ENCODE results near the gene GIT1.

GIT1 gene

DNA sequence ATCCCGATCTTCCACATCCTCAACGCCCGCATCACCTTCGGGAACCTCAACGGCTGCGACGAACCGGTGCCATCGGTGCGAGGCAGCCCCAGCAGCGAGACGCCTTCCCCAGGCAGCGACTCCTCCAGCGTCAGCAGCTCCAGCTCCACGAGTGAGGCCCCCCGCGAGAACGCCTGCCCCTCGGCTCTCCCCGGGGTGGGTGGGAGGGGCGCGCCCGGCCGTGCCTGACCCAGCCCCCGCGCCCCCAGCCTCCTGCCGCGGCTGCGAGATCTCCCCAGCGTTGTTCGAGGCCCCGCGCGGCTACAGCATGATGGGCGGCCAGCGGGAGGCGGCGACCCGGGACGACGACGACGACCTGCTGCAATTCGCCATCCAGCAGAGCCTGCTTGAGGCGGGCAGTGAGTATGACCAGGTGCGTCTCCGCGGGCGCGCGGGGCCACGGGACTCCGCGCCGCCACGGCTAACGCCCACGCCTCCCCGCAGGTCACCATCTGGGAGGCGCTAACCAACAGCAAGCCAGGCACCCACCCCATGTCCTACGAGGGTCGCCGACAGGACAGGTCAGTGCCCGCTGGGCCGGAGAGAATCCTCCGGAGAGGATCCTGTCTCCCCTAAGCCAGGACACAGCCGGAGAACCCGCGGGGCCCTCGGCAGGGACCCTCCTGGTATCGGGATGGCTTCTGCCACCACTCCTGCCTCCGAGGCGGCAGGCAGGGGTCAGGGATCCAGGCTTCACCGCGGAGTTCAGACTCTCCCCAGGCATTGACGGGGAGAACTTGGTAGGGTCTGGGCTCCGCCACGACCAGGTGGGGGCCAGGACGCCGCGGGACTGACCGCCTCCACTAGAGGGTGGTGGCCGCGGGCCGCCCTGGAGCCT, 23.2 kb upstream of the GIT1 start:
- Mint-ChIP-seq H3K36me3 (peaks cover 2 to 3% of the 10 kb centered on the region in 2 donors), H3K4me3 (peak overlapping the region; percentile 61 to 68), H3K27ac (no peak overlapping the region), H3K4me1 (peaks cover 32 to 41% of the 10 kb centered on the region in 2 donors), H3K9me3 (no peaks in the 10 kb centered on the region), H3K27me3 (peaks cover 17 to 27% of the 10 kb centered on the region in 2 donors)
- DNase-seq: no peak
- ATAC-seq (replicated peaks): no peak

DNA sequence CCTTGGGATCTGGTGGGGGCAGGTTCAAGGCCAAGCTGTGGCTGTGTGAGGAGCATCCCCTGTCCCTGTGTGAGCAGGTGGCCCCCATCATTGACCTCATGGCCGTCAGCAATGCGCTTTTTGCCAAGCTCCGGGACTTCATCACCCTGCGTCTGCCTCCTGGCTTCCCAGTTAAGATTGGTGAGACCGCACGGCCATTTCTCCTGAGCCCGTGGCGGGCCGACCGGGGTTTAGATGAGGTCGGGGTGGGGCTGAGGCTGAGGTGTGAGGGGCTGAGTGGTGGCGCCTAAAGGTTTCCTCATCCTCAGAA, 22.6 kb upstream of the GIT1 start:
- H3K4me3 Mint-ChIP-seq: peak overlapping the region in 1 of 2 donors; percentile 19
- ATAC-seq (replicated peaks): no peak

DNA sequence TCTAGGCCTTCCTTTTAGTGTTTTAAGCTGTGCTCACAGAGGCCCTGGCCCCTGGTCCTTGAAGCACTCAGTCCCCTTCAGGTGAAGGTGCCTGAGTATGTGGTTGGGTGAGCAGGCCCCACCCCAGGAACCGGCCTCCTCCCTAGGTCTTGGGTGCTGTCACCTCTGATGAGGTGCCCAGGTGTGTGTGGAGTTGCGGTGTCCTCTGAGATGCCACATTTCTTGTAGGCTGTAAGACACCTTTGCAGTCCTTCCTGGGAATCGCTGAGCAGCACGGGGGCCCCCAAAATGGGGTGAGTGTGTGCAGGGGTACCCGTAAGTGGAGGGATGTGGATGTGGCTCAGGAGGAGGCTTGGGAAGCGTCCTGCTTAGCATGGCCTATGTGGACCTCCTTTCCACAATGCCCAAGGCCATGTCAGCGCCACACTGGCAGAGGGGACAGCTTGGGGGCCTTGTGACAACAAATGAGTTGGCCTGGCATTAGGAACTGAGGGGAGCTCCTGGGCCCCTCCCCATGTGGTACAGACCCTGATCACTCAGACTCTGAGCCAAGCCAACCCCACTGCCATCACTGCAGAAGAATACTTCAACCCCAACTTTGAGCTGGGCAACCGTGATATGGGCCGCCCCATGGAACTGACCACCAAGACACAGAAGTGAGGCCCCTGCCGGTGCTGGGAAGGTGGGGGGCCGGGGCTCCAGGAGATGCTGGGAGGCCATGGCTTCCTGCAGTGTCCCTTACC, 22.1 kb upstream of the GIT1 start:
- ATAC-seq (replicated peaks): no peak
- Mint-ChIP-seq H3K27ac (no peak overlapping the region), H3K27me3 (peaks cover 12 to 16% of the 10 kb centered on the region in 2 donors), H3K4me3 (no peak overlapping the region), H3K9me3 (no peaks in the 10 kb centered on the region), H3K4me1 (peaks cover 23 to 30% of the 10 kb centered on the region in 2 donors), H3K36me3 (peaks cover 2 to 3% of the 10 kb centered on the region in 2 donors)
- no peak for DNase-seq

More for the DNA sequence above, 22.6 kb upstream of the GIT1 start:
- H3K27ac Mint-ChIP-seq: no peak overlapping the region
- H3K4me1 Mint-ChIP-seq: peaks cover 28 to 35% of the 10 kb centered on the region in 2 donors
- H3K36me3 Mint-ChIP-seq: peaks cover 2 to 3% of the 10 kb centered on the region in 2 donors
- no peak for DNase-seq
- no peaks in the 10 kb centered on the region for H3K9me3 Mint-ChIP-seq
- peaks cover 15 to 22% of the 10 kb centered on the region in 2 donors for H3K27me3 Mint-ChIP-seq

- Mint-ChIP-seq H3K36me3 (peaks cover 2 to 3% of the 10 kb centered on the region in 2 donors), H3K27me3 (peaks cover 8 to 9% of the 10 kb centered on the region in 2 donors), H3K27ac (no peak overlapping the region), H3K4me3 (no peak overlapping the region), H3K9me3 (no peaks in the 10 kb centered on the region), H3K4me1 (peaks cover 14 to 19% of the 10 kb centered on the region in 2 donors)
- DNase-seq (no peak), ATAC-seq (replicated peaks) (no peak)
Measured at GRCh38 chr17:29610395-29610794, 20.9 kb upstream of the GIT1 start.

DNA sequence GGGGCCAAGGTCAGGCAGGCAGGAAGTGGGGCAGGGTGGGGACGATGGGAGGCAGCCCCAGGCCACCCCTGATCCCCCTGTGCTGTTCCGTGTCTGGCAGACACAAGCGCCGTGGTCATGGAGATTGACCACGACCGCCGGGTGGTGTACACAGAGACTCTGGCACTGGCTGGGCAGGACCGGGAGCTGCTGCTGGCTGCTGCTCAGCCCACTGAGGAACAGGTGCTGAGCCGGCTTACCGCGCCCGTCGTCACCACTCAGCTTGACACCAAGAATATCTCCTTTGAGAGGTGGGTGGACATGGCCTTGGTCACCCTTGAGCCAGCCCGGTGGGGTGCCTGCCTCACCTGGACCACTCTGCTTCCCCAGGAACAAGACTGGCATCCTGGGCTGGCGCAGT, 19.5 kb upstream of the GIT1 start:
- no peak for ATAC-seq (replicated peaks)
- Mint-ChIP-seq H3K9me3 (no peaks in the 10 kb centered on the region), H3K4me3 (no peak overlapping the region), H3K4me1 (peaks cover 3 to 5% of the 10 kb centered on the region in 2 donors), H3K36me3 (peaks cover 0 to 2% of the 10 kb centered on the region in 2 donors), H3K27ac (no peak overlapping the region), H3K27me3 (no peaks in the 10 kb centered on the region)
- DNase-seq: no peak

- H3K27ac Mint-ChIP-seq: no peak overlapping the region
- no peaks in the 10 kb centered on the region for H3K27me3 Mint-ChIP-seq
- no peak overlapping the region for H3K4me3 Mint-ChIP-seq
- DNase-seq (no peak), ATAC-seq (replicated peaks) (no peak)
- H3K9me3 Mint-ChIP-seq: no peaks in the 10 kb centered on the region
- no peaks in the 10 kb centered on the region for H3K4me1 Mint-ChIP-seq
- peaks cover 0 to 2% of the 10 kb centered on the region in 2 donors for H3K36me3 Mint-ChIP-seq
Measured at GRCh38 chr17:29607557-29608195, 18.2 kb upstream of the GIT1 start.

- H3K9me3 Mint-ChIP-seq: no peaks in the 10 kb centered on the region
- no peaks in the 10 kb centered on the region for H3K27me3 Mint-ChIP-seq
- DNase-seq (no peak), ATAC-seq (replicated peaks) (no peak)
- H3K36me3 Mint-ChIP-seq: no peaks in the 10 kb centered on the region
- peaks cover 5 to 12% of the 10 kb centered on the region in 2 donors for H3K4me1 Mint-ChIP-seq
- peak overlapping the region; percentile 20 for H3K27ac Mint-ChIP-seq
- no peak overlapping the region for H3K4me3 Mint-ChIP-seq
Measured at GRCh38 chr17:29603109-29603674, 13.7 kb upstream of the GIT1 start.

GRCh38 chr17:29597361-29598172, 8.1 kb upstream of the GIT1 start:
- H3K27me3 Mint-ChIP-seq: peaks cover 0 to 15% of the 10 kb centered on the region in 2 donors
- peaks cover 0 to 2% of the 10 kb centered on the region in 2 donors for H3K36me3 Mint-ChIP-seq
- H3K27ac Mint-ChIP-seq: no peak overlapping the region
- no peak for ATAC-seq (replicated peaks)
- DNase-seq: no peak
- no peak overlapping the region for H3K4me3 Mint-ChIP-seq
- H3K9me3 Mint-ChIP-seq: no peaks in the 10 kb centered on the region
- peaks cover 10 to 26% of the 10 kb centered on the region in 2 donors for H3K4me1 Mint-ChIP-seq

GRCh38 chr17:29596811-29597210, 7.4 kb upstream of the GIT1 start:
- peaks cover 0 to 15% of the 10 kb centered on the region in 2 donors for H3K27me3 Mint-ChIP-seq
- H3K9me3 Mint-ChIP-seq: no peaks in the 10 kb centered on the region
- peaks cover 0 to 2% of the 10 kb centered on the region in 2 donors for H3K36me3 Mint-ChIP-seq
- H3K4me3 Mint-ChIP-seq: no peak overlapping the region
- peaks cover 16 to 34% of the 10 kb centered on the region in 2 donors for H3K4me1 Mint-ChIP-seq
- no peak overlapping the region for H3K27ac Mint-ChIP-seq
- DNase-seq: no peak
- no peak for ATAC-seq (replicated peaks)

- no peak overlapping the region for H3K4me3 Mint-ChIP-seq
- H3K27me3 Mint-ChIP-seq: peaks cover 0 to 15% of the 10 kb centered on the region in 2 donors
- no peak overlapping the region for H3K27ac Mint-ChIP-seq
- H3K4me1 Mint-ChIP-seq: peaks cover 22 to 40% of the 10 kb centered on the region in 2 donors
- no peaks in the 10 kb centered on the region for H3K9me3 Mint-ChIP-seq
- no peak for ATAC-seq (replicated peaks)
- H3K36me3 Mint-ChIP-seq: peaks cover 0 to 2% of the 10 kb centered on the region in 2 donors
- DNase-seq: no peak
Measured at GRCh38 chr17:29595943-29596774, 6.7 kb upstream of the GIT1 start.

- H3K4me3 Mint-ChIP-seq: no peak overlapping the region
- ATAC-seq (replicated peaks) (no peak), DNase-seq (no peak)
- no peaks in the 10 kb centered on the region for H3K9me3 Mint-ChIP-seq
- peaks cover 0 to 15% of the 10 kb centered on the region in 2 donors for H3K27me3 Mint-ChIP-seq
- peaks cover 23 to 41% of the 10 kb centered on the region in 2 donors for H3K4me1 Mint-ChIP-seq
- H3K27ac Mint-ChIP-seq: no peak overlapping the region
- H3K36me3 Mint-ChIP-seq: peaks cover 0 to 2% of the 10 kb centered on the region in 2 donors
Measured at GRCh38 chr17:29595107-29595942, 5.9 kb upstream of the GIT1 start.

- peak overlapping the region; percentile 82 to 83 for H3K4me3 Mint-ChIP-seq
- peaks cover 0 to 15% of the 10 kb centered on the region in 2 donors for H3K27me3 Mint-ChIP-seq
- H3K4me1 Mint-ChIP-seq: peaks cover 25 to 44% of the 10 kb centered on the region in 2 donors
- DNase-seq (no peak), ATAC-seq (replicated peaks) (no peak)
- no peaks in the 10 kb centered on the region for H3K9me3 Mint-ChIP-seq
- H3K27ac Mint-ChIP-seq: no peak overlapping the region
- H3K36me3 Mint-ChIP-seq: peaks cover 0 to 2% of the 10 kb centered on the region in 2 donors
Measured at GRCh38 chr17:29594519-29595090, 5.2 kb upstream of the GIT1 start.

All from stimulated activated naive B cell treated with anti-CD40 and anti-IgM and Interleukin-4, amounts not matched to agents 10 μg/mL and 1 μg/mL and 100 μg/mL, for 72 hours (primary cell).